Cardiac muscle cell (in vitro differentiated cells and primary cell): ENCODE data around the gene DPYSL3. TPM values are rescaled to one million over a fixed set of nuclear protein-coding genes. Genes with fewer than 3 reads are reported as not detected.

Source experiments
- DNase-seq, 2 donors: peaks; one replicate each; pipeline versions ENCODE4 v3.0.0 to v3.0.0-alpha.2; 2010 to 2017; ENCODE audit warnings: low read depth in 1 of 2, low spot score in 1 of 2
- H3K27ac ChIP-seq: fragments of 200-600 bp; sonication (generic); 2 replicates; pipeline ENCODE4 v1.5.1; 2016
- H3K27me3 ChIP-seq: fragments of 200-600 bp; sonication (generic); 2 replicates; pipeline ENCODE4 v1.6.0; 2016; ENCODE audit warnings: control low read depth
- H3K36me3 ChIP-seq: fragments of 200-600 bp; sonication (generic); 2 replicates; pipeline ENCODE4 v1.5.1; 2016; ENCODE audit warnings: control low read depth
- H3K4me1 ChIP-seq: fragments of 200-600 bp; sonication (generic); 2 replicates; pipeline ENCODE4 v1.8.1; 2017; ENCODE audit warnings: low read depth, mild to moderate bottlenecking, mixed run types
- H3K4me3 ChIP-seq: fragments of 200-600 bp; sonication (generic); 2 replicates; pipeline ENCODE4 v1.5.1; 2016; ENCODE audit warnings: mild to moderate bottlenecking
- H3K9me3 ChIP-seq: fragments of 200-600 bp; sonication (generic); 2 replicates; pipeline ENCODE4 v1.5.1; 2017; ENCODE audit warnings: low read depth, mild to moderate bottlenecking, control low read depth
- CTCF ChIP-seq: IDR thresholded peaks from 2 replicates; pipeline ENCODE4 v1.5.1; 2012; ENCODE audit warnings: low read depth, mild to moderate bottlenecking, low read length
- polyA plus RNA-seq: library from polyadenylated mRNA; unstranded; fragments of >200 nt; fragmentation: Nextera tagmentation; extraction: Ambion mirVana; gene quantifications from 2 replicates; pipeline ENCODE4 v1.2.1, GENCODE V29; 2016
- total RNA-seq: library from RNA; depleted of rRNA; stranded (reverse); fragments of >200 nt; gene quantifications from 2 replicates; pipeline ENCODE4 v1.2.3, GENCODE V29; 2016

Gene DPYSL3
- total and polyA plus RNA-seq, 2 experiments from 2014 or later: 86.3 to 129 TPM

GRCh38 chr5:147377682-147378081 lies 132.2 kb downstream of the DPYSL3 start:
- no peak for DNase-seq
- no peaks in the 10 kb centered on the region for H3K27me3 ChIP-seq
- peaks cover under 1% of the 10 kb centered on the region for H3K4me1 ChIP-seq
- H3K36me3 ChIP-seq: no peaks in the 10 kb centered on the region
- H3K27ac ChIP-seq: no peak overlapping the region
- no peak for TF ChIP-seq CTCF
- H3K9me3 ChIP-seq: no peaks in the 10 kb centered on the region
- no peak overlapping the region for H3K4me3 ChIP-seq

- no peaks in the 10 kb centered on the region for H3K27me3 ChIP-seq
- no peaks in the 10 kb centered on the region for H3K36me3 ChIP-seq
- H3K4me1 ChIP-seq: no peaks in the 10 kb centered on the region
- H3K4me3 ChIP-seq: no peak overlapping the region
- H3K27ac ChIP-seq: no peak overlapping the region
- TF ChIP-seq CTCF: no peak
- DNase-seq: no peak
- H3K9me3 ChIP-seq: no peaks in the 10 kb centered on the region
These were observed 134.7 kb downstream of the DPYSL3 start for GRCh38 chr5:147375151-147375550.

- no peak overlapping the region for H3K4me3 ChIP-seq
- no peak for DNase-seq
- H3K27me3 ChIP-seq: no peaks in the 10 kb centered on the region
- no peaks in the 10 kb centered on the region for H3K36me3 ChIP-seq
- no peaks in the 10 kb centered on the region for H3K4me1 ChIP-seq
- TF ChIP-seq CTCF: no peak
- no peak overlapping the region for H3K27ac ChIP-seq
- no peaks in the 10 kb centered on the region for H3K9me3 ChIP-seq
These were observed 136.5 kb downstream of the DPYSL3 start for GRCh38 chr5:147373328-147373727.

GRCh38 chr5:147372191-147372590 lies 137.7 kb downstream of the DPYSL3 start:
- H3K27me3 ChIP-seq: no peaks in the 10 kb centered on the region
- H3K27ac ChIP-seq: no peak overlapping the region
- no peaks in the 10 kb centered on the region for H3K9me3 ChIP-seq
- H3K36me3 ChIP-seq: no peaks in the 10 kb centered on the region
- H3K4me1 ChIP-seq: no peaks in the 10 kb centered on the region
- H3K4me3 ChIP-seq: no peak overlapping the region
- no peak for TF ChIP-seq CTCF
- no peak for DNase-seq

GRCh38 chr5:147371290-147371689 lies 138.6 kb downstream of the DPYSL3 start:
- DNase-seq: no peak
- no peaks in the 10 kb centered on the region for H3K9me3 ChIP-seq
- H3K4me3 ChIP-seq: no peak overlapping the region
- H3K27ac ChIP-seq: no peak overlapping the region
- H3K36me3 ChIP-seq: no peaks in the 10 kb centered on the region
- TF ChIP-seq CTCF: no peak
- no peaks in the 10 kb centered on the region for H3K4me1 ChIP-seq
- H3K27me3 ChIP-seq: no peaks in the 10 kb centered on the region
